IPS-11a (cell line): ENCODE data around the gene DOCK4.

Experiments
- H3K4me3 ChIP-seq: one replicate; pipeline ENCODE4 v1.5.1; 2013; ENCODE audit warnings: low read depth, low read length, control low read depth

Gene DOCK4

GRCh38 chr7:112059675-112060074 is 146.5 kb downstream of the DOCK4 start:
- H3K4me3 ChIP-seq: no peak overlapping the region

DNA sequence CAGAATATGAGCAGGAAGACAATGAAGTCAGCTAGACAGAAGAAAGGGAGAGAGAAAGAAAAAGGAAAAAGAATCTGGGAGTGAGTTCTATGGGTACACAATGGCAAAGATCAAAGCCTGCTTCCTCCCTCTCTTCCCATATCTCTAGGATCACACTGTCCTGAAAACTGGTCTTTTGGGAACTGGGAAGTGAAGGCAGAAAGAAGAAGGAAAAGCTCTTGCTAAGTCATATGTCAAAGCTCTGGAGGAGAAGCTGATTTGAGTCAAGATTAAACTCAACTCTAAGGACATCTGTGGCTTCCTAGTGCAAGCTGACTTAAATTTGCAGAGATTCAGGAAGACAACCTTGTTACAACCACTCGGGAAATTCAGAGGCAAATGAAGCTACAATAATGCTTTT is 147.5 kb downstream of the DOCK4 start:
- H3K4me3 ChIP-seq: no peak overlapping the region

DNA sequence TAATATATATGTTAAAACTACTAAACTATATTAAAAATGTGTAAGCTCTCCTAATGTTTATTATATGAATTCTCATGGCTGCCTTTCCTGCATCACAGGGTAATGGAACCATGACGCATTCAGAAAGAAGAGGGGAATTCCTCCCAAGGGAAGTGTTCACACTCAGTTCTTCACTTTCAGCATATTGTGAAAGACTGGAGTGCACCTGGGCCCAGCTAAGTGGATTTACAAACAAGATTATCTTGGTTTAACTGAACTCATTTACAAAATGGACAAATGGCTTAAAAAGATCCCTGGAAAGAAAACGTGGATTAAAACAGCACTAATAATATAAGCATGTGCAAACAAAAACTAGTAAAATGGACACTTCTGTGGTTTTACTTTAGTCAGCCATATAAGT is 149.8 kb downstream of the DOCK4 start:
- no peak overlapping the region for H3K4me3 ChIP-seq

DNA sequence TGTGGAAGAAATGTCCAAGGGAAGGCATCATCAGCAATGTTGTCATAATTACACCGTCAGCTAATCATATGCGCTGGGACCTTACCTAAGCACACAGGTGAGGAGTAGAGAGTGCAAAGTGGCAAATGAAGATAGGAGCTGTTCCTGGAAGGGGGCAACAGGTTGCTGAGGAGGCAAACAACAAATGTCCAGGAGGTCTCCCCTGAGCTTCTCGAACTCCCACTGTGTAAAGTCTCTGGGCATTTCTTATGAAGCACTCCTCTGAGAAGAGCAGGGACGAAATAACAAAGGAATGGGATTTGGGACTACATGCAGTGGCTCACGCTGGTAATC is 152.5 kb downstream of the DOCK4 start:
- no peak overlapping the region for H3K4me3 ChIP-seq

DNA sequence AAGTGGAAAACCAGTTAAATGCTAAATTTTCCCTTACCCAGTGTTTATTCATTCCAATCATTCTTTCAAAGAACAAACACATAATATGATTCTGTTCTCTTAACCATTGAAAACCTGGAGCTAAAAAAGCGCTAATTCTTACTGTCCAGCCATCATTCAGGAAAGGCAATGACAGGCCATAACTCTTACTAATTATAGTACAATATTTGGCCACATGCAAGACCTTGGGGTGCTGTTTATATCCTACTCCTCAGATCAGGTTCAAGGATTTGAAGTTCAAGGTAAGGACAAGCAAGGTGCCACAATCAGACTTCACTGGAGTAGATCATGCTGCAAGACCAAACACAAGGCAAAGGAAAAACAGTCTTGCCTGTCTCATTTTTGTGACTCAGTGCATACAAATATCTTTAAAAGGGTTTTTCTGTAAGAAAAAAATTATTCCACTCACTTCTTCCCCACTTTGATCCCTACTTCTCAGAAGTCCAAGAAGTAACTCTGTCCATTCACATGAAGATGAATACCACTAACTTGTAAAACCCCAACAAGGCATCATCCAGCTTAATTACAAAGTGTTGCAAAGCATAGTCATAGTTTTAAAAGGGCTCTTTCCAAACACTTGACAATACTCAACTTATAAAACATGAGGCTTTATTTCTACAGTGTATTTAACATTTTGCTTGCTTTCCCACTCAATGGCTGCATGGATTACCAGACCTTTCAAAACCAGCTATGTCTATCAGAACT is 153.0 kb downstream of the DOCK4 start:
- H3K4me3 ChIP-seq: no peak overlapping the region

- no peak overlapping the region for H3K4me3 ChIP-seq
Observed at GRCh38 chr7:112052498-112052897, 153.7 kb downstream of the DOCK4 start.

GRCh38 chr7:112050250-112050881 is 155.8 kb downstream of the DOCK4 start:
- no peak overlapping the region for H3K4me3 ChIP-seq

DNA sequence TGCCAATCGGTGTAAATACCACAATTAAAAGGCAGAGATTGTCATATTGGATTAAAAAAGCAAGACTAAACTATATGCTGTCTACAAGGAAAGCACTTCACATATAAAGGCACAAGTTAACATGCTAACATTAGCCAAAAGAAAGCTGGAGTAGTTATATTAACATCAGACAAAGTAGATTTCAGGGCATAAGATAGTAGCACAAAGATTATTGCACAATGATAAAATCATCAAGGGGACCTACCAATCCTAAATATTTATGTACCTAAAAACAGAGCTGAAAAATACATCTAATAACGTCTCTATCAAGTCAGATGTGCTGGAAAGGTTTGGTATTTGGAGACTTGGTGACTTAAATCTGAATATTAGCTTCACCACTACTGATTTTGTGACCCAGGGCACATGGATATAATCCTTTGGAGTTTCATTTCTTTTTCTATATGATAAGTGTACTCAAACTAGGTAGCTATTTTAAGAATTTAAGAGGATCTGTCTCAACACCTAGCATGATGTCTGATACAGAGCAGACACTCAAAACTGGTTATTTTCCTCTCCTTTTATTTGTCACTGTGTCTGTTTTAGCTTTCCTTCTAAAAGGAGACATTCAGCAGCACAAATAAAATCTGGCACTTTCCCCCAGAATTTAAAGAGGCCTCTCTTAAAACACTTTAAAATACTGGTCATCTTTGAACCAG is 156.5 kb downstream of the DOCK4 start:
- H3K4me3 ChIP-seq: no peak overlapping the region

- H3K4me3 ChIP-seq: no peak overlapping the region
Observed at GRCh38 chr7:112047421-112047820, 158.8 kb downstream of the DOCK4 start.

- no peak overlapping the region for H3K4me3 ChIP-seq
Observed at GRCh38 chr7:112045222-112045621, 161.0 kb downstream of the DOCK4 start.

DNA sequence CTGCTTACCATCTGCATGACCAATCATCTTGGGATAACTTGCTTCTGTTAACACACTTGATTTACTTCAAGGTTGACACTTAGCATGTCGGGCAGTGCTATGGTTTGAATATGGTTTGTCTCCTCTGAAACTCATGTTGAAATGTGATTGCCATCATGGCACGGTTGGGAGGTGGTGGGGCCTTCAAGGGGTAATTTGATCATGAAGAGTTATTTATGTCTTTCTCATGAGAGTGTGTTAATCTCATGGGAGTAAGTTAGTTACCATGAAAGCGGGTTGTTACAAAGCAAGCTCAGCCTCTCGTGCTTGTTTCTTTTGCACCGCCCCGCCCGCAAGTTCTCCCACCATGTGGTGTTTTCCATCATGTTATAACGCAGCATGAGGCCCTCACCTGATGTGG is 163.6 kb downstream of the DOCK4 start:
- no peak overlapping the region for H3K4me3 ChIP-seq

- H3K4me3 ChIP-seq: no peak overlapping the region
Observed at GRCh38 chr7:112038353-112038752, 167.8 kb downstream of the DOCK4 start.

GRCh38 chr7:112036071-112036470 is 170.1 kb downstream of the DOCK4 start:
- no peak overlapping the region for H3K4me3 ChIP-seq

DNA sequence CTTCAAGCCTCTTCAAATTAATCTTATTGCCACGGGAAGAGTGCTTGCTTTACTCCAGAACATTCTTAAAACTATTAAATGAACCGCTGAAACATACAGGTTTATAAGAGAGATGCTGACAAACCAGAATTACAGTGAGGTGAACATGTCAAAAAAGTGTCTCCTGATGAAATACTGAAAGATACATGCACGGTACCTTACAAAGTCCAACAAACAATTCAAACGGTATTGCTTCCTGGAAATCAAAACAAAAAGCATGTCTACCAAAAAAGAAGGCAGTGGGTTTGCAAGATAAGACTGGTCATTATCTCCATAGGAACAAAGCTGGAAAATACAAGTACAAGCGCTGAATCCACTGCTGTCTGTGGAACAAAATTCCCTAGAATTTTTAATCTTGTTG is 174.5 kb downstream of the DOCK4 start:
- H3K4me3 ChIP-seq: no peak overlapping the region

- H3K4me3 ChIP-seq: no peak overlapping the region
Observed at GRCh38 chr7:112025556-112025955, 180.6 kb downstream of the DOCK4 start.

- H3K4me3 ChIP-seq: no peak overlapping the region
Observed at GRCh38 chr7:112023786-112024185, 182.4 kb downstream of the DOCK4 start.

GRCh38 chr7:112023282-112023681 is 182.9 kb downstream of the DOCK4 start:
- H3K4me3 ChIP-seq: no peak overlapping the region

- no peak overlapping the region for H3K4me3 ChIP-seq
Observed at GRCh38 chr7:112022128-112022527, 184.1 kb downstream of the DOCK4 start.

GRCh38 chr7:112021379-112022044 is 184.7 kb downstream of the DOCK4 start:
- no peak overlapping the region for H3K4me3 ChIP-seq

GRCh38 chr7:112020800-112021199 is 185.4 kb downstream of the DOCK4 start:
- no peak overlapping the region for H3K4me3 ChIP-seq

GRCh38 chr7:112019932-112020331 is 186.3 kb downstream of the DOCK4 start:
- no peak overlapping the region for H3K4me3 ChIP-seq
